Muscle layer of duodenum (tissue), 2 donors: Measurements from ENCODE around the gene MYZAP.

Source experiments
- H3K27ac ChIP-seq: one replicate; pipeline ENCODE4 v1.7.0; 2013; ENCODE audit warnings: mild to moderate bottlenecking, low read length
- H3K27me3 ChIP-seq: one replicate; pipeline ENCODE4 v1.7.0; 2013; ENCODE audit warnings: low read depth, mild to moderate bottlenecking, control low read depth, low read length
- H3K36me3 ChIP-seq, 2 donors: one replicate each; pipeline ENCODE4 v1.7.0; 2013; ENCODE audit warnings: low read length in 2 of 2, control low read depth in 1 of 2, mild to moderate bottlenecking in 1 of 2; ENCODE audit not compliant: insufficient read depth in 2 of 2, control insufficient read depth in 1 of 2
- H3K4me1 ChIP-seq, 2 donors: one replicate each; pipeline ENCODE4 v1.7.0; 2013; ENCODE audit warnings: low read length in 2 of 2, mild to moderate bottlenecking in 2 of 2, control low read depth in 1 of 2, moderate library complexity in 1 of 2; ENCODE audit not compliant: insufficient read depth in 2 of 2, control insufficient read depth in 1 of 2
- H3K4me3 ChIP-seq, 2 donors: one replicate each; pipeline ENCODE4 v1.7.0; 2013; ENCODE audit warnings: low read length in 2 of 2, low read depth in 1 of 2, mild to moderate bottlenecking in 1 of 2
- H3K9me3 ChIP-seq, 2 donors: one replicate each; pipeline ENCODE4 v1.7.0; 2013; ENCODE audit warnings: low read length in 2 of 2, control low read depth in 1 of 2, mild to moderate bottlenecking in 1 of 2; ENCODE audit not compliant: control insufficient read depth in 1 of 2
- donor health status: healthy.

Gene MYZAP

GRCh38 chr15:57684491-57685151 is 92.9 kb downstream of the MYZAP start:
- Histone ChIP-seq H3K4me3 (no peak overlapping the region), H3K36me3 (no peaks in the 10 kb centered on the region), H3K27ac (no peak overlapping the region), H3K4me1 (no peaks in the 10 kb centered on the region), H3K9me3 (no peaks in the 10 kb centered on the region), H3K27me3 (no peaks in the 10 kb centered on the region)

GRCh38 chr15:57685306-57686095 is 93.8 kb downstream of the MYZAP start:
- Histone ChIP-seq H3K4me3 (no peak overlapping the region), H3K9me3 (no peaks in the 10 kb centered on the region), H3K27me3 (no peaks in the 10 kb centered on the region), H3K4me1 (no peaks in the 10 kb centered on the region), H3K36me3 (no peaks in the 10 kb centered on the region), H3K27ac (no peak overlapping the region)

DNA sequence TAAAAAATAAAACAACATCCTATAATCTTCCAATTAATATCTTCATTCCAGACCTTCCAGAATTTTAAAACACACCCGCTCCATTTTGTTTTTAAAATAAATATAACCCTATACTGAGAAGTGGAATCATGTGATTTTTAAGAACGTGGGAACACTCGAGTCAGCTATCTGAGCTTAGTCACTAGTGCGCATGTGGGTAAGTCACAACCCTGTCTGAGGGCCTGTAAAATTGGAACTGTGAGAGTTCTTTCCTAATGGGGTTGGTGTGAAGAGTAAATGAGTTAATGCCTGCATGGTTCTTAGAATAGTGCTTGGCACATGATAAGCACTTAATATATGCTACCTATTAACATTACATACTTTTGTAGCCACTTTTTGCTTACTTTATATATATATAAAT is 95.0 kb downstream of the MYZAP start:
- Histone ChIP-seq H3K4me1 (no peaks in the 10 kb centered on the region), H3K4me3 (no peak overlapping the region), H3K27me3 (no peaks in the 10 kb centered on the region), H3K9me3 (no peaks in the 10 kb centered on the region), H3K36me3 (no peaks in the 10 kb centered on the region), H3K27ac (no peak overlapping the region)

GRCh38 chr15:57690341-57690966 is 98.8 kb downstream of the MYZAP start:
- H3K4me1 ChIP-seq, result no peaks in the 10 kb centered on the region
- H3K9me3 ChIP-seq, result no peaks in the 10 kb centered on the region
- no peaks in the 10 kb centered on the region for H3K27me3 ChIP-seq
- H3K36me3 ChIP-seq, result no peaks in the 10 kb centered on the region
- no peak overlapping the region for H3K27ac ChIP-seq
- H3K4me3 ChIP-seq, result no peak overlapping the region

- H3K27ac ChIP-seq, result no peak overlapping the region
- H3K36me3 ChIP-seq, result no peaks in the 10 kb centered on the region
- no peaks in the 10 kb centered on the region for H3K27me3 ChIP-seq
- H3K4me1 ChIP-seq, result no peaks in the 10 kb centered on the region
- no peaks in the 10 kb centered on the region for H3K9me3 ChIP-seq
- H3K4me3 ChIP-seq, result no peak overlapping the region
Observed at GRCh38 chr15:57691082-57691481, 99.4 kb downstream of the MYZAP start.

- H3K4me3 ChIP-seq, result no peak overlapping the region
- H3K9me3 ChIP-seq, result no peaks in the 10 kb centered on the region
- H3K27ac ChIP-seq, result no peak overlapping the region
- H3K36me3 ChIP-seq, result no peaks in the 10 kb centered on the region
- H3K27me3 ChIP-seq, result no peaks in the 10 kb centered on the region
- H3K4me1 ChIP-seq, result no peaks in the 10 kb centered on the region
Observed at GRCh38 chr15:57692709-57693108, 101.0 kb downstream of the MYZAP start.

GRCh38 chr15:57694279-57694678 is 102.6 kb downstream of the MYZAP start:
- Histone ChIP-seq H3K36me3 (no peaks in the 10 kb centered on the region), H3K27me3 (no peaks in the 10 kb centered on the region), H3K4me3 (no peak overlapping the region), H3K9me3 (no peaks in the 10 kb centered on the region), H3K27ac (no peak overlapping the region), H3K4me1 (no peaks in the 10 kb centered on the region)

DNA sequence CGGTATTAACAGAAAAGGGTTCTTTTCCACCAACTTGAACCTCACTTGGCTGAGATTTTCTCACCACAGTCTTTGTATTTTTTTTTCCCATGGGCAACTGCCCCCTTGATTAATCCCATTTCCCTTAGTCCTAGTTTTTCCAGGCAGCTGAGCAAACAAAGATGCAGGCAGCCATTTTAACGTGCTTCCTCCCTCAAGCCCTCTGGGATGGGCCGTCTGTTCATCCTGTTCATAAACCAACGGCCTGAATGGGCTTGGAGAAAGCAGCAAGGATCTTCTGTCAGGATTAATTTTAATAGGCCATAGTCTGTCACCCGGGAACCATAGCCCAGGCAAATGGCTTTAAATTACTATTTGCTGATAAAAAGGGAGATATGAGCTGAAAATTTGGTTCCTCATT is 104.4 kb downstream of the MYZAP start:
- Histone ChIP-seq H3K4me1 (no peaks in the 10 kb centered on the region), H3K36me3 (no peaks in the 10 kb centered on the region), H3K27me3 (no peaks in the 10 kb centered on the region), H3K4me3 (no peak overlapping the region), H3K9me3 (no peaks in the 10 kb centered on the region), H3K27ac (no peak overlapping the region)

DNA sequence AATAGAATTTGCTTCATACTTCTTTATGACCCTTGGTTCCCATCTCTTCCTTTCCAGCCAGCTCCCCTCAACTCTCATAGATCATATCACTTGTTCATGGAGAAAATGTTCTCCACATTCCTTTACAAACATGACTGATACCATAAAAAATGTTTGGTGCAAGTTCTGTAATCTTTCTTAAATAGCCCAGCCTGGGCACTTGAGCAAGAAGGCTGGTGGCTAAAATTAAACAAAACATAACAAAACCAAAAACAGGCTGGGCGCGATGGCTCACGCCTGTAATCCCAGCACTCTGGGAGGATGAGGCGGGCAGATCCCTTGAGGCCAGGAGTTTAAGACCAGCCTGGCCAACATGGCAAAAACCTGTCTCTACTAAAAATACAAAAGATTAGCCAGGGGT is 105.9 kb downstream of the MYZAP start:
- no peak overlapping the region for H3K4me3 ChIP-seq
- H3K9me3 ChIP-seq, result no peaks in the 10 kb centered on the region
- H3K4me1 ChIP-seq, result no peaks in the 10 kb centered on the region

GRCh38 chr15:57698243-57698642 is 106.5 kb downstream of the MYZAP start:
- no peaks in the 10 kb centered on the region for H3K4me1 ChIP-seq
- no peak overlapping the region for H3K4me3 ChIP-seq
- H3K27me3 ChIP-seq, result no peaks in the 10 kb centered on the region
- no peaks in the 10 kb centered on the region for H3K36me3 ChIP-seq
- no peaks in the 10 kb centered on the region for H3K9me3 ChIP-seq
- H3K27ac ChIP-seq, result no peak overlapping the region

More for the DNA sequence above, 105.9 kb downstream of the MYZAP start:
- Histone ChIP-seq H3K27ac (no peak overlapping the region), H3K27me3 (no peaks in the 10 kb centered on the region), H3K36me3 (no peaks in the 10 kb centered on the region)

DNA sequence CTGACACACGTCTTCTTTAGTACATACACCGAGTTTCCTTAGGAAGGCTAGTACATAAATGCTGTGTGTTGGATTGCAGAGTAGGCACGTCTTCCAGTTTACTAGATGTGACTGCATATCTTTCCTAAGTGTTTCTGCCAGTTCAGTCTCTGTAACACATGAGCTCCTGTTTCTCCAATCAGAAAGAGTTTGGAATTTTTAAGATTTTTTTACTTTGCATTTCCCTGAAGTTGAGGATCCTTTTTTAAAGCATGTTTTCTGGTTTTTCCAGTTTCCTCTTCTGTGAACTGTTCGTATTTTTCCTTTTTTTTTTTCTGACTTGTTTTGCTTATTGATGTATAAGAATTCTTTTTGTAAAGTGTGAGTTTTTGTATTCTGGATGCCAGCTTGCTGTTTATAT is 107.3 kb downstream of the MYZAP start:
- Histone ChIP-seq H3K27ac (no peak overlapping the region), H3K4me3 (no peak overlapping the region), H3K4me1 (no peaks in the 10 kb centered on the region), H3K36me3 (no peaks in the 10 kb centered on the region), H3K27me3 (no peaks in the 10 kb centered on the region), H3K9me3 (no peaks in the 10 kb centered on the region)
